Measurements from ENCODE around the gene CDH4. TPM values are rescaled to one million over a fixed set of nuclear protein-coding genes. Genes with fewer than 3 reads are reported as not detected.

The CDH4 gene
- total and polyA plus RNA-seq, 2 donors (not counting 3 experiments of a cell fraction or from before 2014, with no cell fraction given), result 0.17 to 0.51 TPM

DNA sequence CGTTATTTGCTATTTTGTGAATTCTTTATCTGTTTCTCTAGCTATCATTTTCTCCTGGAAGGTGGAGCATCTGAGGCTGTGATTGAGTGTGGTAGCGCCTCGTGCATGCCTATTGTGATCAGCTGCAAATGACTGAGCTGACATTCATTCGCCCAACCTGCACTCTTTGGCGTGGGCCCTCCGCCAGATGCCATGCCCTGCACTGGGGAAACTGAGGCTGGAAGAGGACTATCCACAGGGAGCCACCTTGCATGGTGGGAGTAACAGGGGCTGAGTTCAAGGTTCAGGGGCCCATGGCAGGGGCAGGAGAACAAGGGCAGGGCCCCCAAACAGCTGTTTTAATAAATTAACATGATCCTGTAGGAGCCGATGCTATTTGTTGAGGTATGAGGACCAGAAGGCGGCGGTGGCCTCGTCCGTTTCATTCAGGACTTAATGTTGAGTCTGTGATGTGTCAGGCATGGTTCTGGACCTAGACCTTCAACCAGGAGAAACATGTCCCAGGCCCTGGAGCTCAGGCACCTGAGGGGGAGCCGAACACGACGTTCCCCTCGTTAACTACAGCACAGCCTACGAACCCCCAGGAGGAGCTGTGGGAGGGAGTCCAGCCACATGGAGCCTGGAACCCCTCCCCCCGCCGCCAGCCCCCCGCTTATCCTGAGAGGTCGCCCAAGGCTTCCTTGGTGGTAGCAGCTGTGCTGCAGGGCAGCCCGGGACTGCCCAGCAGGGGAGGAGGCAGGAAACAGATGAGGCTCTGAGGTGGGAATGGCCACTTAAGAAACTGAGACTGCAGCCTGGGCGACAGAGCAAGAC is 242.9 kb downstream of the CDH4 start:
- Histone ChIP-seq H4K20me1 (replicated peaks; ENCODE audit: control insufficient read depth, extremely low read depth, insufficient read depth, low read length) (no peaks in the 10 kb centered on the region), H3K36me3 (ENCODE audit: control insufficient read depth in 2 of 2, extremely low read depth in 1 of 2, insufficient read depth in 2 of 2, low read length in 2 of 2) (no peaks in the 10 kb centered on the region), H3K9me1 (replicated peaks; ENCODE audit: control insufficient read depth, extremely low read depth, insufficient read depth, low read length) (no peaks in the 10 kb centered on the region), H3K27me3 (ENCODE audit: control insufficient read depth in 2 of 2, insufficient read depth in 2 of 2, low read length in 2 of 2) (no peaks in the 10 kb centered on the region), H3K79me2 (ENCODE audit: control insufficient read depth, insufficient read depth, low read length) (no peaks in the 10 kb centered on the region), H3K9me3 (replicated peaks; ENCODE audit: control insufficient read depth, insufficient read depth, low read length) (no peaks in the 10 kb centered on the region), H3K4me3 (replicated peaks in 1 of 3; ENCODE audit: insufficient read depth in 1 of 3, low read depth in 1 of 3, low read length in 3 of 3) (no peak overlapping the region), H2AFZ (ENCODE audit: low read depth, low read length) (no peak overlapping the region), H3K27ac (ENCODE audit: insufficient read depth, low read depth, low read length) (no peak overlapping the region), H3K4me1 (ENCODE audit: control insufficient read depth, extremely low read depth, insufficient read depth, low read length) (no peaks in the 10 kb centered on the region), H3K9ac (replicated peaks; ENCODE audit: extremely low read depth, insufficient read depth, low read length) (no peak overlapping the region), H3K4me2 (ENCODE audit: insufficient read depth, low read length) (no peak overlapping the region)
- BruUV-seq (replicated peaks), result no TSS peak
- TF ChIP-seq MYC (IDR thresholded peaks at IDR 0.05; ENCODE audit: low read depth, low read length) (no peak), POLR2A (IDR thresholded peaks at IDR 0.05; ENCODE audit: low read depth, low read length) (no peak)
- TF ChIP-seq, protein P1, sequence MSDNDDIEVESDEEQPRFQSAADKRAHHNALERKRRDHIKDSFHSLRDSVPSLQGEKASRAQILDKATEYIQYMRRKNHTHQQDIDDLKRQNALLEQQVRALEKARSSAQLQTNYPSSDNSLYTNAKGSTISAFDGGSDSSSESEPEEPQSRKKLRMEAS (IDR thresholded peaks at IDR 0.05; ENCODE audit: insufficient read depth, insufficient read length), result no peak
- dilution Hi-C loops (cut with MboI; ENCODE audit: extremely low pct_ligation_motif_present, low sequenced_read_pairs) (no loop called here), intact Hi-C loops (cut with micrococcal nuclease) (no loop called here)
- DNase-seq (ENCODE audit: low read depth, low spot score) (no peak), FAIRE-seq (no peak)
- POLR2A ChIA-PET, result no interaction called here
- CTCF ChIA-PET, result interaction anchor here (0.6 kb wide), 1 partner anchor 600 kb away, joined by 3 read pairs; no protein-coding TSS in a partner anchor

DNA sequence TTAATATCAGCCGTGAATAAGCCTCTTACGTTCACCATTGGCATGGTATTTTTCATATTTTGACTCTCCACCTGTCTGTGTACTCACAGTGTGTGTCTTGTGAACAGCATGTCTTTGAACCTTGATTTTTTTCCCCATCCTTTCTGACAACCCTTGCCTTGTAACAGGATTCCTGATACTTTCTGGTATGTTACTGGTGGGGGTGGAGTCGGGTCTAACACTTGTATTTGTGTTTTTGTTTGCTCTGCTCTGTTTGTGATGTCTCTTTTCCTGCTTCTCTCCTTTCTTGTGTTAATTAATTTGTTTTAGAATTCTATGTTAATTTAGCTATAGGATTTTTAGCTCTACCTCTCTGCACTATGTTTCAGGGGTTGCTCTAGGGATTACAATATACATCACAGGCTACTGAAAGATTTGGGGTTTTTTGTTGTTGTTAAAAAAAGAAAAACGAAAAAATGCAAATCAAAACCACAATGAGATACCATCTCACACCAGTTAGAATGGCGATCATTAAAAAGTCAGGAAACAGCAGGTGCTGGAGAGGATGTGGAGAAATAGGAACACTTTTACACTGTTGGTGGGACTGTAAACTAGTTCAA is 245.1 kb downstream of the CDH4 start:
- CTCF ChIA-PET, result no interaction called here
- intact Hi-C loops (cut with micrococcal nuclease) (no loop called here), dilution Hi-C loops (cut with MboI; ENCODE audit: extremely low pct_ligation_motif_present, low sequenced_read_pairs) (no loop called here)
- H2AFZ ChIP-seq (ENCODE audit: low read depth, low read length), result no peak overlapping the region
- DNase-seq (ENCODE audit: low read depth, low spot score) (no peak), FAIRE-seq (no peak)
- no peaks in the 10 kb centered on the region for H3K36me3 ChIP-seq (ENCODE audit: control insufficient read depth in 2 of 2, extremely low read depth in 1 of 2, insufficient read depth in 2 of 2, low read length in 2 of 2)
- no peak overlapping the region for H3K9ac ChIP-seq (replicated peaks; ENCODE audit: extremely low read depth, insufficient read depth, low read length)
- no peaks in the 10 kb centered on the region for H3K9me1 ChIP-seq (replicated peaks; ENCODE audit: control insufficient read depth, extremely low read depth, insufficient read depth, low read length)
- H3K9me3 ChIP-seq (replicated peaks; ENCODE audit: control insufficient read depth, insufficient read depth, low read length), result no peaks in the 10 kb centered on the region
- H3K79me2 ChIP-seq (ENCODE audit: control insufficient read depth, insufficient read depth, low read length), result no peaks in the 10 kb centered on the region
- H3K4me1 ChIP-seq (ENCODE audit: control insufficient read depth, extremely low read depth, insufficient read depth, low read length), result no peaks in the 10 kb centered on the region
- no peak overlapping the region for H3K27ac ChIP-seq (ENCODE audit: insufficient read depth, low read depth, low read length)
- POLR2A ChIA-PET, result no interaction called here
- H3K4me2 ChIP-seq (ENCODE audit: insufficient read depth, low read length), result no peak overlapping the region
- no peak overlapping the region for H3K4me3 ChIP-seq (replicated peaks in 1 of 3; ENCODE audit: insufficient read depth in 1 of 3, low read depth in 1 of 3, low read length in 3 of 3)
- no peaks in the 10 kb centered on the region for H3K27me3 ChIP-seq (ENCODE audit: control insufficient read depth in 2 of 2, insufficient read depth in 2 of 2, low read length in 2 of 2)
- H4K20me1 ChIP-seq (replicated peaks; ENCODE audit: control insufficient read depth, extremely low read depth, insufficient read depth, low read length), result no peaks in the 10 kb centered on the region
- TF ChIP-seq POLR2AphosphoS5 (IDR thresholded peaks at IDR 0.05; ENCODE audit: insufficient read depth, low read depth, low read length), result no peak
- TF ChIP-seq, protein P2, sequence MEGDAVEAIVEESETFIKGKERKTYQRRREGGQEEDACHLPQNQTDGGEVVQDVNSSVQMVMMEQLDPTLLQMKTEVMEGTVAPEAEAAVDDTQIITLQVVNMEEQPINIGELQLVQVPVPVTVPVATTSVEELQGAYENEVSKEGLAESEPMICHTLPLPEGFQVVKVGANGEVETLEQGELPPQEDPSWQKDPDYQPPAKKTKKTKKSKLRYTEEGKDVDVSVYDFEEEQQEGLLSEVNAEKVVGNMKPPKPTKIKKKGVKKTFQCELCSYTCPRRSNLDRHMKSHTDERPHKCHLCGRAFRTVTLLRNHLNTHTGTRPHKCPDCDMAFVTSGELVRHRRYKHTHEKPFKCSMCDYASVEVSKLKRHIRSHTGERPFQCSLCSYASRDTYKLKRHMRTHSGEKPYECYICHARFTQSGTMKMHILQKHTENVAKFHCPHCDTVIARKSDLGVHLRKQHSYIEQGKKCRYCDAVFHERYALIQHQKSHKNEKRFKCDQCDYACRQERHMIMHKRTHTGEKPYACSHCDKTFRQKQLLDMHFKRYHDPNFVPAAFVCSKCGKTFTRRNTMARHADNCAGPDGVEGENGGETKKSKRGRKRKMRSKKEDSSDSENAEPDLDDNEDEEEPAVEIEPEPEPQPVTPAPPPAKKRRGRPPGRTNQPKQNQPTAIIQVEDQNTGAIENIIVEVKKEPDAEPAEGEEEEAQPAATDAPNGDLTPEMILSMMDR (IDR thresholded peaks at IDR 0.05; ENCODE audit: extremely low read depth in 1 of 2, insufficient read depth in 1 of 2, low read depth in 1 of 2, low read length in 2 of 2), result no peak
- no peak for TF ChIP-seq GATA2 (IDR thresholded peaks at IDR 0.05; ENCODE audit: insufficient read depth, insufficient read length, low read depth, low read length)
- TF ChIP-seq MYC (IDR thresholded peaks at IDR 0.05; ENCODE audit: low read depth, low read length), result no peak
- TF ChIP-seq POLR2A (IDR thresholded peaks at IDR 0.05; ENCODE audit: low read depth, low read length), result no peak
- no peak for TF ChIP-seq FOS (IDR thresholded peaks at IDR 0.05; ENCODE audit: borderline replicate concordance, insufficient read depth, low read length)
- no peak for TF ChIP-seq JUN (IDR thresholded peaks at IDR 0.05; ENCODE audit: borderline replicate concordance, insufficient read depth, insufficient read length, low read depth)
- TF ChIP-seq, protein P1 (IDR thresholded peaks at IDR 0.05; ENCODE audit: insufficient read depth, insufficient read length), result no peak
- no peak for TF ChIP-seq EZH2 (IDR thresholded peaks at IDR 0.05; ENCODE audit: borderline replicate concordance, low read depth, low read length, severe bottlenecking)
- no TSS peak for BruUV-seq (replicated peaks)

Data from endothelial cell of umbilical vein (primary cell).